GM12878 (cell line): ENCODE measurements around the gene TMEM235. TPM values are rescaled to one million over a fixed set of nuclear protein-coding genes. Genes with fewer than 3 reads are reported as not detected.

Experiments
- ATAC-seq: fragments of 200-7000 bp; cut with Tn5 transposase; 3 replicates; pipeline ENCODE4 v1.9.1; 2020; ENCODE audit warnings: mild to moderate bottlenecking, moderate library complexity
- BruUV-seq: library from RNA; stranded (reverse); fragments of 400-500 nt; replicated peaks from 2 replicates; lab custom pipeline; 2021; lab: Mats Ljungman, UMichigan
- CTCF ChIA-PET: fragments of 300-600 bp; sonication (Branson Sonifier 250); formaldehyde crosslinking; extraction: SDS; loops from one replicate; lab custom pipeline; 2021; ENCODE audit warnings: inconsistent platforms; lab: Yijun Ruan, JAX
- POLR2A ChIA-PET: fragments of 350-600 bp; formaldehyde crosslinking; extraction: SDS; loops from one replicate; lab custom pipeline; 2021; ENCODE audit warnings: inconsistent platforms; lab: Charles Lee
- RAD21 ChIA-PET: fragments of 300-600 bp; sonication (Branson Sonifier 250); formaldehyde crosslinking; loops from one replicate; lab custom pipeline; 2023; ENCODE audit warnings: antibody characterized with exemption; ENCODE audit not compliant: unreplicated experiment; lab: Charles Lee
- SMC1A ChIA-PET: fragments of 300-600 bp; sonication (Branson Sonifier 250); formaldehyde crosslinking; loops from one replicate; lab custom pipeline; 2023; ENCODE audit not compliant: unreplicated experiment, uncharacterized antibody; lab: Charles Lee
- DNase-seq: peaks from one replicate; pipeline ENCODE4 v3.0.0-alpha.2; 2011; ENCODE audit warnings: low read depth, low spot score
- FAIRE-seq: peaks from 3 replicates; lab custom pipeline; 2011; peaks lifted over from hg19 to GRCh38; lab: Jason Lieb, UNC
- H2AFZ ChIP-seq: 2 replicates; pipeline ENCODE4 v1.6.0; 2011; ENCODE audit warnings: low read depth, low read length, control low read depth; ENCODE audit not compliant: control insufficient read depth
- H3K27ac ChIP-seq: 2 replicates; pipeline ENCODE4 v1.5.1; 2011; ENCODE audit warnings: control low read depth; ENCODE audit not compliant: control insufficient read depth, insufficient read depth
- H3K27me3 ChIP-seq, 2 experiments: replicated peaks in 1 of 2; 2 replicates each; pipeline versions ENCODE4 v1.6.0 to v1.6.1; 2011; ENCODE audit warnings: low read length in 1 of 2; ENCODE audit not compliant: control insufficient read depth in 2 of 2, insufficient read depth in 2 of 2
- H3K36me3 ChIP-seq, 2 experiments: 2 replicates each; pipeline ENCODE4 v1.5.1; 2011; ENCODE audit warnings: low read length in 1 of 2; ENCODE audit not compliant: control insufficient read depth in 2 of 2, insufficient read depth in 2 of 2
- H3K4me1 ChIP-seq: 2 replicates; pipeline ENCODE4 v1.6.1; 2011; ENCODE audit warnings: mild to moderate bottlenecking, low read length, moderate library complexity, mixed read lengths; ENCODE audit not compliant: control insufficient read depth, insufficient read depth
- H3K4me2 ChIP-seq: 2 replicates; pipeline ENCODE4 v1.6.0; 2011; ENCODE audit warnings: control low read depth; ENCODE audit not compliant: control insufficient read depth, insufficient read depth
- H3K4me3 ChIP-seq: fragments of 200-600 bp; sonication (generic); 2 replicates; pipeline ENCODE4 v1.5.1; 2016
- H3K79me2 ChIP-seq: 2 replicates; pipeline ENCODE4 v1.6.0; 2011; ENCODE audit warnings: low read length; ENCODE audit not compliant: control insufficient read depth, insufficient read depth
- H3K9ac ChIP-seq: 2 replicates; pipeline ENCODE4 v1.8.0; 2011; ENCODE audit warnings: low read length, control low read depth, mixed read lengths; ENCODE audit not compliant: control insufficient read depth, insufficient read depth
- H3K9me3 ChIP-seq: replicated peaks from 3 replicates; pipeline ENCODE4 v1.5.1; 2011; ENCODE audit warnings: mild to moderate bottlenecking, low read length; ENCODE audit not compliant: control insufficient read depth, insufficient read depth
- H4K20me1 ChIP-seq: 2 replicates; pipeline ENCODE4 v1.6.0; 2011; ENCODE audit not compliant: control insufficient read depth, insufficient read depth
- ASH2L ChIP-seq: fragments of 300-600, 200-600 bp; sonication (generic); IDR thresholded peaks from 2 replicates; pipeline ENCODE4 v1.6.1; 2017; ENCODE audit warnings: low read depth, mild to moderate bottlenecking, borderline replicate concordance
- CHD1 ChIP-seq: IDR thresholded peaks from 2 replicates; pipeline ENCODE4 v1.6.1; 2012; ENCODE audit warnings: low read depth, low read length, improper control_type of control experiment
- EP300 ChIP-seq, 2 experiments: fragments of 150-350 bp in 1 of 2; IDR thresholded peaks; 2 replicates each; pipeline ENCODE4 v1.6.1; 2011 to 2012; ENCODE audit warnings: low read depth in 2 of 2, low read length in 2 of 2, borderline replicate concordance in 1 of 2, improper control_type of control experiment in 1 of 2, inconsistent platforms in 1 of 2; ENCODE audit not compliant: control insufficient read depth in 1 of 2
- HDAC6 ChIP-seq: fragments of 200-600 bp; sonication (generic); IDR thresholded peaks from one replicate; pipeline ENCODE4 v1.8.0; 2017; ENCODE audit warnings: antibody characterized with exemption; ENCODE audit not compliant: unreplicated experiment
- IKZF1 ChIP-seq: fragments of 450-650 bp; conservative IDR thresholded peaks from 2 replicates; pipeline ENCODE4 v1.6.1; 2017; ENCODE audit warnings: antibody characterized with exemption, mild to moderate bottlenecking
- MYC ChIP-seq: IDR thresholded peaks from 2 replicates; pipeline ENCODE4 v1.6.1; 2011; ENCODE audit warnings: mild to moderate bottlenecking, low read length, moderate library complexity, inconsistent platforms; ENCODE audit not compliant: insufficient read depth, insufficient replicate concordance, insufficient read length, severe bottlenecking
- NR2C1 ChIP-seq: fragments of 450-650 bp; IDR thresholded peaks from 2 replicates; pipeline ENCODE4 v1.6.1; 2017; ENCODE audit warnings: antibody characterized with exemption, mild to moderate bottlenecking, moderate library complexity
- NR2F1 ChIP-seq: fragments of 450-650 bp; conservative IDR thresholded peaks from 2 replicates; pipeline ENCODE4 v1.6.1; 2017; ENCODE audit warnings: mild to moderate bottlenecking
- PAX5 ChIP-seq: IDR thresholded peaks from 2 replicates; pipeline ENCODE4 v1.6.1; 2011; ENCODE audit warnings: low read depth, low read length, borderline replicate concordance
- POU2F2 ChIP-seq: IDR thresholded peaks from 3 replicates; pipeline ENCODE4 v1.6.1; 2011; ENCODE audit warnings: low read depth, mild to moderate bottlenecking, low read length, borderline replicate concordance
- SPI1 ChIP-seq: IDR thresholded peaks from 2 replicates; pipeline ENCODE4 v1.6.1; 2011; ENCODE audit warnings: low read depth, mild to moderate bottlenecking, low read length, moderate library complexity, borderline replicate concordance; ENCODE audit not compliant: insufficient read depth
- ZBTB11 ChIP-seq: fragments of 450-650 bp; formaldehyde crosslinking; IDR thresholded peaks from 2 replicates; pipeline ENCODE4 v1.5.0; 2022; ENCODE audit warnings: mild to moderate bottlenecking, missing genetic modification characterization
- ZNF384 ChIP-seq: IDR thresholded peaks from 2 replicates; pipeline ENCODE4 v1.6.1; 2012; ENCODE audit warnings: low read depth, mild to moderate bottlenecking, low read length, improper control_type of control experiment, borderline replicate concordance
- WGBS: methylation state at CpG from one replicate; pipeline ENCODE4 v1.1.6; 2016; ENCODE audit warnings: low lambda C conversion rate; ENCODE audit not compliant: insufficient replicate concordance, insufficient coverage; ENCODE audit errors: missing lambda C conversion rate; 5-methylcytosine and 5-hydroxymethylcytosine counted together
- in situ Hi-C: fragments of 300-500 bp; cut with MboI; formaldehyde crosslinking; loops from 9 replicates; pipeline ENCODE4 v1.14.3; 2018; ENCODE audit warnings: mixed read lengths
- intact Hi-C: fragments of 100-400 bp; cut with micrococcal nuclease; formaldehyde crosslinking; loops from one replicate; pipeline ENCODE4 v1.14.2; 2022; ENCODE audit not compliant: unreplicated experiment
- polyA plus RNA-seq, 11 experiments: library from polyadenylated mRNA; depleted of rRNA in 4 of 11; unstranded in 6 of 11; stranded (reverse) in 5 of 11; fragments of >200 nt; fragmentation: Nextera tagmentation in 4 of 11; fragmentation: Illumina TruSeq in 1 of 11; extraction: Ambion mirVana in 4 of 11; extraction: Trizol in 1 of 11; gene quantifications; 1 replicate in 1 of 11; 2 replicates in 10 of 11; pipeline versions ENCODE4 v1.2.1 to v1.2.3, GENCODE V29; 2011 to 2016; ENCODE audit warnings: inconsistent platforms in 2 of 11, missing spikeins in 2 of 11, low read depth in 1 of 11
- total RNA-seq, 4 experiments: library from RNA; depleted of rRNA in 3 of 4; stranded (reverse); fragments of >200 nt in 3 of 4; fragmentation: Illumina TruSeq in 1 of 4; extraction: Trizol in 1 of 4; gene quantifications; 2 replicates each; pipeline versions ENCODE4 v1.2.1 to v1.2.3, GENCODE V29; 2013 to 2021
- TF ChIP-seq, protein P1 (sequence below): fragments of 450-650 bp; IDR thresholded peaks from 2 replicates; pipeline ENCODE4 v1.6.1; 2017; ENCODE audit warnings: mild to moderate bottlenecking, moderate library complexity

The TMEM235 gene
- total and polyA plus RNA-seq, 10 of the 15 experiments (the other 5 are each of a cell fraction or from before 2014, with no cell fraction given), result not detected

DNA sequence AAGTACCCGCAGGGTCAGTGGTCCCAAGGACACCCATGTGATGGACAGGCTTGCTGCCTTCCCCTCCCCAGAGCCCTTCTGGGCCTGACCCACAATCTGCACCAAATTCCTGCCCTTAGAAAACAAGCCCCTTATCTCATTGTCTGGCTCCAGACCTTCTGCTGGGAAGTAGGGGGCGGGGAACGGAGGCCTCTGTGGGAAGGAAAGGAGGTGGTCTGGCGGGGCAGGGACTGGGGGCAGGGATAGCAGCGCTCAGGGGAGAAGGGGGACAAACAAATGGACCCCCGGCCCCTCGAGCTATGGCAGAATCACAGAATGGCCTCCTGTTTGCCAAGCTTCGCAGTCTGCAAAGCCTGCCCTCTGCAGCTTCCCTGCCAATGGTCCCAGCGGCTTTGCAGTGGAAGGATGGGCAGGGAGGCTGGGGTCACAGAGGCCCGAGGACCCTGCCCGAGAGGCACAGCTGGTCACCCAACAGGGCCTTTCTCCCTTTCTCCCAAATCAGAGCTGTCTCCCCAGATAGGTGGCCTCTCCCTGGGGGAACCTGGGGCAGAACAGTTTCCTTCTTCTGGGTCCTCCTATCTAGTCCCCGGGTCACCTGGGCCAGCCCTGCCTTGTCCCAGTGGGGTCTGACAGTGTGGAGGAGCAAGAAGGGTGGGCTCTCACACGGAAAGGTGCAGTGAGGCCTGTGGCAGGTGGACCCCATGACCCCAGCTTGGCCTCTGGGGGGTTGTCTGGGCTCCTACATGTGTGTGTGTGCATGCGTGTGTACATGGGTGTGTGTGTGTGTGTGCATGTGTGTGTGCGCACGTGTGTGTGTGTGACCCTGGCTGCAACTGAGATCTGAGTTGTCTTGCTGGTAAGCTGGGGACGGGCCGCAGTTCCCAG is 25.5 kb downstream of the TMEM235 start:
- RAD21 ChIA-PET, result interaction anchor here (0.7 to 1.7 kb wide), 2 partner anchors 82 to 168 kb away, joined by 3 read pairs; no protein-coding TSS in a partner anchor
- Histone ChIP-seq H3K4me2 (no peak overlapping the region), H3K9me3 (no peaks in the 10 kb centered on the region), H3K4me3 (no peak overlapping the region), H3K4me1 (peaks cover 41% of the 10 kb centered on the region), H3K27me3 (no peaks in the 10 kb centered on the region), H2AFZ (no peak overlapping the region), H3K27ac (no peak overlapping the region), H3K36me3 (no peaks in the 10 kb centered on the region), H4K20me1 (no peaks in the 10 kb centered on the region), H3K9ac (no peak overlapping the region), H3K79me2 (no peaks in the 10 kb centered on the region)
- 43% methylated on average over 15 of the region's 18 CpGs for WGBS
- FAIRE-seq (no peak), DNase-seq (no peak), ATAC-seq (no peak)
- TF ChIP-seq IKZF1, result no peak
- TF ChIP-seq NR2C1, result no peak
- TF ChIP-seq EP300 (IDR thresholded peaks at IDR 0.05; ENCODE audit: borderline replicate concordance in 1 of 2, control insufficient read depth in 1 of 2, low read depth in 2 of 2, low read length in 2 of 2), result no peak
- TF ChIP-seq SPI1, result no peak
- no peak for TF ChIP-seq NR2F1
- TF ChIP-seq ZNF384, result no peak
- no peak for TF ChIP-seq CHD1
- no peak for TF ChIP-seq HDAC6
- TF ChIP-seq MYC, result no peak
- no peak for TF ChIP-seq POU2F2
- TF ChIP-seq ZBTB11 (CRISPR knock-in tag), result no peak
- no peak for TF ChIP-seq PAX5
- TF ChIP-seq, protein P1, sequence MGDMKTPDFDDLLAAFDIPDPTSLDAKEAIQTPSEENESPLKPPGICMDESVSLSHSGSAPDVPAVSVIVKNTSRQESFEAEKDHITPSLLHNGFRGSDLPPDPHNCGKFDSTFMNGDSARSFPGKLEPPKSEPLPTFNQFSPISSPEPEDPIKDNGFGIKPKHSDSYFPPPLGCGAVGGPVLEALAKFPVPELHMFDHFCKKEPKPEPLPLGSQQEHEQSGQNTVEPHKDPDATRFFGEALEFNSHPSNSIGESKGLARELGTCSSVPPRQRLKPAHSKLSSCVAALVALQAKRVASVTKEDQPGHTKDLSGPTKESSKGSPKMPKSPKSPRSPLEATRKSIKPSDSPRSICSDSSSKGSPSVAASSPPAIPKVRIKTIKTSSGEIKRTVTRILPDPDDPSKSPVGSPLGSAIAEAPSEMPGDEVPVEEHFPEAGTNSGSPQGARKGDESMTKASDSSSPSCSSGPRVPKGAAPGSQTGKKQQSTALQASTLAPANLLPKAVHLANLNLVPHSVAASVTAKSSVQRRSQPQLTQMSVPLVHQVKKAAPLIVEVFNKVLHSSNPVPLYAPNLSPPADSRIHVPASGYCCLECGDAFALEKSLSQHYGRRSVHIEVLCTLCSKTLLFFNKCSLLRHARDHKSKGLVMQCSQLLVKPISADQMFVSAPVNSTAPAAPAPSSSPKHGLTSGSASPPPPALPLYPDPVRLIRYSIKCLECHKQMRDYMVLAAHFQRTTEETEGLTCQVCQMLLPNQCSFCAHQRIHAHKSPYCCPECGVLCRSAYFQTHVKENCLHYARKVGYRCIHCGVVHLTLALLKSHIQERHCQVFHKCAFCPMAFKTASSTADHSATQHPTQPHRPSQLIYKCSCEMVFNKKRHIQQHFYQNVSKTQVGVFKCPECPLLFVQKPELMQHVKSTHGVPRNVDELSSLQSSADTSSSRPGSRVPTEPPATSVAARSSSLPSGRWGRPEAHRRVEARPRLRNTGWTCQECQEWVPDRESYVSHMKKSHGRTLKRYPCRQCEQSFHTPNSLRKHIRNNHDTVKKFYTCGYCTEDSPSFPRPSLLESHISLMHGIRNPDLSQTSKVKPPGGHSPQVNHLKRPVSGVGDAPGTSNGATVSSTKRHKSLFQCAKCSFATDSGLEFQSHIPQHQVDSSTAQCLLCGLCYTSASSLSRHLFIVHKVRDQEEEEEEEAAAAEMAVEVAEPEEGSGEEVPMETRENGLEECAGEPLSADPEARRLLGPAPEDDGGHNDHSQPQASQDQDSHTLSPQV, result no peak
- no peak for TF ChIP-seq ASH2L
- CTCF ChIA-PET, result interaction anchor here (0.9 to 2.1 kb wide), 5 partner anchors 103 to 244 kb away, joined by 3 to 5 read pairs (median 4); no protein-coding TSS in a partner anchor
- intact Hi-C loops, result no loop called here
- SMC1A ChIA-PET, result interaction anchor here (0.8 to 1.2 kb wide), 3 partner anchors 99 to 237 kb away, joined by 3 read pairs; no protein-coding TSS in a partner anchor
- in situ Hi-C loops, result no loop called here
- POLR2A ChIA-PET, result interaction anchor here (0.6 to 1.1 kb wide), 2 partner anchors 31 to 60 kb away, joined by 3 read pairs; no protein-coding TSS in a partner anchor
- no TSS peak for BruUV-seq
